OCI-LY1 (cell line): ENCODE results near the gene NFIA.

Source experiments
- H2AFZ ChIP-seq: fragments of 200-600 bp; sonication (generic), shearing (Covaris generic); 2 replicates; pipeline ENCODE4 v1.6.0; 2014; ENCODE audit warnings: antibody characterized with exemption, mild to moderate bottlenecking, low read length
- H3F3A ChIP-seq: fragments of 200-600 bp; sonication (generic), shearing (Covaris generic); 2 replicates; pipeline ENCODE4 v1.6.0; 2014; ENCODE audit warnings: mild to moderate bottlenecking, antibody characterized with exemption, low read length, moderate library complexity; ENCODE audit not compliant: insufficient read depth
- H3K27ac ChIP-seq: fragments of 200-600 bp; sonication (generic); 2 replicates; pipeline ENCODE4 v1.5.1; 2014; ENCODE audit warnings: low read length, mixed run types, mild to moderate bottlenecking, low read depth; ENCODE audit not compliant: poor library complexity, severe bottlenecking
- H3K27me3 ChIP-seq: fragments of 200-600 bp; sonication (generic); 2 replicates; pipeline ENCODE4 v1.6.0; 2014; ENCODE audit warnings: antibody characterized with exemption, mild to moderate bottlenecking, low read length, moderate library complexity; ENCODE audit not compliant: insufficient read depth
- H3K36me3 ChIP-seq: fragments of 200-600 bp; sonication (generic); 2 replicates; pipeline ENCODE4 v1.6.1; 2014; ENCODE audit warnings: mild to moderate bottlenecking, antibody characterized with exemption, low read length, moderate library complexity, mixed read lengths; ENCODE audit not compliant: insufficient read depth
- H3K4me1 ChIP-seq: fragments of 200-600 bp; sonication (generic); 2 replicates; pipeline ENCODE4 v1.5.1; 2014; ENCODE audit warnings: mild to moderate bottlenecking, low read length, moderate library complexity; ENCODE audit not compliant: insufficient read depth, severe bottlenecking
- H3K4me2 ChIP-seq: fragments of 200-600 bp; sonication (generic), shearing (Covaris generic); 2 replicates; pipeline ENCODE4 v1.6.1; 2014; ENCODE audit warnings: low read length
- H3K4me3 ChIP-seq: fragments of 200-600 bp; sonication (generic); 2 replicates; pipeline ENCODE4 v1.5.1; 2014; ENCODE audit warnings: low read length, low read depth, mild to moderate bottlenecking, mixed read lengths; ENCODE audit not compliant: poor library complexity, severe bottlenecking
- H3K79me2 ChIP-seq: fragments of 200-600 bp; shearing (Covaris generic); 2 replicates; pipeline ENCODE4 v1.6.1; 2016; ENCODE audit warnings: mixed run types, low read length, mixed read lengths; ENCODE audit not compliant: insufficient read depth
- H3K9ac ChIP-seq: fragments of 200-600 bp; sonication (generic), shearing (Covaris generic); 2 replicates; pipeline ENCODE4 v1.6.1; 2014; ENCODE audit warnings: mild to moderate bottlenecking, low read length, mixed read lengths
- H3K9me2 ChIP-seq: fragments of 200-600 bp; sonication (generic), shearing (Covaris generic); 2 replicates; pipeline ENCODE4 v1.6.1; 2014; ENCODE audit warnings: low read depth, mild to moderate bottlenecking, low read length, mixed read lengths
- H3K9me3 ChIP-seq: fragments of 200-600 bp; shearing (Covaris generic); 2 replicates; pipeline ENCODE4 v1.6.1; 2014; ENCODE audit warnings: low read length, mixed read lengths
- H4K20me1 ChIP-seq: fragments of 200-600 bp; sonication (generic), shearing (Covaris generic); 2 replicates; pipeline ENCODE4 v1.6.0; 2016; ENCODE audit warnings: mild to moderate bottlenecking, low read length; ENCODE audit not compliant: insufficient read depth
- EZH2 ChIP-seq: fragments of 200-600 bp; sonication (generic), shearing (Covaris generic); IDR thresholded peaks from 2 replicates; pipeline ENCODE4 v1.8.0; 2017; ENCODE audit warnings: borderline replicate concordance, mixed run types, mild to moderate bottlenecking, antibody characterized with exemption, low read length, moderate library complexity, mixed read lengths
- TF ChIP-seq, protein P1 (sequence below): fragments of 200-600 bp; sonication (generic), shearing (Covaris generic); IDR thresholded peaks from 2 replicates; pipeline ENCODE4 v1.5.1; 2017; ENCODE audit warnings: mild to moderate bottlenecking, antibody characterized with exemption, low read length, moderate library complexity, mixed read lengths

Gene NFIA

DNA sequence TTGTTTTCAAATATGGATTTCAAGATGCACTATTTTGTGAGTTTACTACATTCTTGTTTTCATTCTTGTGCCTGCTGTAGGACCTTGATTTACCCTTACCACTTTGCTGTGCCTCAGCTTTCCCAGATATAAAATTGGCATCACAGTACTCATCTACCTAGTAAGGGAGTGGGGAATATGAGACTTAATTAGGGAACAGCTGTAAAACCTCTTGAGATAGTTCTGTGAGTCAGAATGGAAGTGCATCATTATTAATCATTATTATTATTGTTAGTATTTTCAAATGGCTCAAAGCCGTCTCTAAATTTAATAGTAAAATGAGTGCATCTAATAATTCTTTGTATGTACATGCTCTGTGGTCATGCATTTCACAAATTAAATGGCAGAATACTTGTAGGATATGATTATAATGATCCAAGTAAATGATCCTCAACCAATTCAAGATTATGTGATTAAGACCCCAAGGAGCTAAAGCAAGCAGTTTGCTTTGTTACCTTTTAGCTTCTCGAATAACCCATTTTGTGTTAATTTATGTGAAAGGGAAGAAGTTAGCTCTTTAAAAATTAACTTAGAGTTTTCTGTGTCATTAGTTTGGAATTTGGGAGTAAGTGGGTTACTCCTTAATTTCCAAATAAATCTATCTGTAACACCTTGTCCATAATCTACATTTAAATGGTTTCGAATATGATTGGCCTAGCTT is 155.4 kb downstream of the NFIA start:
- Histone ChIP-seq H3K4me3 (no peak overlapping the region), H3K4me1 (peaks cover 28% of the 10 kb centered on the region), H3K27me3 (no peaks in the 10 kb centered on the region), H3K27ac (no peak overlapping the region), H3K36me3 (no peaks in the 10 kb centered on the region), H3K9me3 (no peaks in the 10 kb centered on the region), H3K79me2 (no peaks in the 10 kb centered on the region), H4K20me1 (no peaks in the 10 kb centered on the region), H3K9ac (no peak overlapping the region), H3K4me2 (no peak overlapping the region), H3K9me2 (no peaks in the 10 kb centered on the region), H3F3A (no peaks in the 10 kb centered on the region), H2AFZ (no peak overlapping the region)
- TF ChIP-seq, protein P1, sequence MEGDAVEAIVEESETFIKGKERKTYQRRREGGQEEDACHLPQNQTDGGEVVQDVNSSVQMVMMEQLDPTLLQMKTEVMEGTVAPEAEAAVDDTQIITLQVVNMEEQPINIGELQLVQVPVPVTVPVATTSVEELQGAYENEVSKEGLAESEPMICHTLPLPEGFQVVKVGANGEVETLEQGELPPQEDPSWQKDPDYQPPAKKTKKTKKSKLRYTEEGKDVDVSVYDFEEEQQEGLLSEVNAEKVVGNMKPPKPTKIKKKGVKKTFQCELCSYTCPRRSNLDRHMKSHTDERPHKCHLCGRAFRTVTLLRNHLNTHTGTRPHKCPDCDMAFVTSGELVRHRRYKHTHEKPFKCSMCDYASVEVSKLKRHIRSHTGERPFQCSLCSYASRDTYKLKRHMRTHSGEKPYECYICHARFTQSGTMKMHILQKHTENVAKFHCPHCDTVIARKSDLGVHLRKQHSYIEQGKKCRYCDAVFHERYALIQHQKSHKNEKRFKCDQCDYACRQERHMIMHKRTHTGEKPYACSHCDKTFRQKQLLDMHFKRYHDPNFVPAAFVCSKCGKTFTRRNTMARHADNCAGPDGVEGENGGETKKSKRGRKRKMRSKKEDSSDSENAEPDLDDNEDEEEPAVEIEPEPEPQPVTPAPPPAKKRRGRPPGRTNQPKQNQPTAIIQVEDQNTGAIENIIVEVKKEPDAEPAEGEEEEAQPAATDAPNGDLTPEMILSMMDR: no peak
- TF ChIP-seq EZH2: no peak

- Histone ChIP-seq H3K9me3 (no peaks in the 10 kb centered on the region), H3K79me2 (no peaks in the 10 kb centered on the region), H4K20me1 (no peaks in the 10 kb centered on the region), H3K36me3 (no peaks in the 10 kb centered on the region), H3K27ac (no peak overlapping the region), H3K4me2 (no peak overlapping the region), H2AFZ (no peak overlapping the region), H3K9ac (no peak overlapping the region), H3K9me2 (no peaks in the 10 kb centered on the region), H3K4me1 (peaks cover 23% of the 10 kb centered on the region), H3K27me3 (no peaks in the 10 kb centered on the region), H3K4me3 (no peak overlapping the region), H3F3A (no peaks in the 10 kb centered on the region)
- TF ChIP-seq EZH2: no peak
- TF ChIP-seq, protein P1: no peak
Measured at GRCh38 chr1:61238359-61238665, 156.0 kb downstream of the NFIA start.

- Histone ChIP-seq H3K36me3 (no peaks in the 10 kb centered on the region), H3K27me3 (no peaks in the 10 kb centered on the region), H3K9me2 (no peaks in the 10 kb centered on the region), H3K9me3 (no peaks in the 10 kb centered on the region), H4K20me1 (no peaks in the 10 kb centered on the region), H2AFZ (no peak overlapping the region), H3K4me3 (no peak overlapping the region), H3K9ac (no peak overlapping the region), H3K27ac (no peak overlapping the region), H3K4me2 (peak overlapping the region; percentile 4; the same call in 1 of the 2 replicates), H3K4me1 (peaks cover 22% of the 10 kb centered on the region), H3K79me2 (no peaks in the 10 kb centered on the region), H3F3A (no peaks in the 10 kb centered on the region)
- no peak for TF ChIP-seq EZH2
Measured at GRCh38 chr1:61240878-61241277, 158.5 kb downstream of the NFIA start.

- H3K9me3 ChIP-seq: no peaks in the 10 kb centered on the region
- H3K36me3 ChIP-seq: no peaks in the 10 kb centered on the region
- no peaks in the 10 kb centered on the region for H3K79me2 ChIP-seq
- H3K9me2 ChIP-seq: no peaks in the 10 kb centered on the region
- H3K27ac ChIP-seq: no peak overlapping the region
- no peak overlapping the region for H3K4me3 ChIP-seq
- H2AFZ ChIP-seq: no peak overlapping the region
- no peaks in the 10 kb centered on the region for H3K27me3 ChIP-seq
- no peak overlapping the region for H3K9ac ChIP-seq
- H4K20me1 ChIP-seq: no peaks in the 10 kb centered on the region
- H3K4me1 ChIP-seq: peaks cover 23% of the 10 kb centered on the region
- TF ChIP-seq, protein P1: no peak
- no peak for TF ChIP-seq EZH2
- peak overlapping the region; percentile 4; the same call in 1 of the 2 replicates for H3K4me2 ChIP-seq
- no peaks in the 10 kb centered on the region for H3F3A ChIP-seq
Measured at GRCh38 chr1:61241411-61241838, 159.1 kb downstream of the NFIA start.
